Panc1 (cell line): ENCODE measurements around the gene SPRED2. TPM values are rescaled to one million over a fixed set of nuclear protein-coding genes. Genes with fewer than 3 reads are reported as not detected.

Source experiments
- ATAC-seq: fragments of 200-7000 bp; cut with Tn5 transposase; 2 replicates; pipeline ENCODE4 v1.9.1; 2020; ENCODE audit warnings: mild to moderate bottlenecking, moderate library complexity
- BruUV-seq: library from RNA; stranded (reverse); fragments of 400-500 nt; replicated peaks from 2 replicates; lab custom pipeline; 2021; lab: Mats Ljungman, UMichigan
- CTCF ChIA-PET: fragments of 300-600 bp; sonication (Branson Sonifier 250); formaldehyde crosslinking; loops from one replicate; lab custom pipeline; 2022; ENCODE audit warnings: antibody characterized with exemption; lab: Charles Lee
- POLR2A ChIA-PET: fragments of 300-600 bp; sonication (Branson Sonifier 250); formaldehyde crosslinking; loops from one replicate; lab custom pipeline; 2022; ENCODE audit warnings: antibody characterized with exemption; lab: Charles Lee
- DNase-seq: peaks from one replicate; pipeline ENCODE4 v3.0.0-alpha.2; 2010; ENCODE audit warnings: low read depth, low spot score
- H3K27ac ChIP-seq: 2 replicates; pipeline ENCODE4 v1.5.1; 2011; ENCODE audit warnings: mild to moderate bottlenecking, low read length, inconsistent platforms
- H3K27me3 ChIP-seq: fragments of 200-500 bp; sonication (Bioruptor generic); 2 replicates; pipeline ENCODE4 v1.6.0; 2014; ENCODE audit warnings: low read length, inconsistent platforms; ENCODE audit not compliant: control insufficient read depth, insufficient read depth
- H3K36me3 ChIP-seq: fragments of 200-500 bp; sonication (Bioruptor generic); 2 replicates; pipeline ENCODE4 v1.5.1; 2014; ENCODE audit warnings: inconsistent platforms, mild to moderate bottlenecking, low read length, moderate library complexity; ENCODE audit not compliant: control insufficient read depth, insufficient read depth
- H3K4me1 ChIP-seq: 2 replicates; pipeline ENCODE4 v1.5.1; 2011; ENCODE audit warnings: inconsistent platforms, mild to moderate bottlenecking, low read length, moderate library complexity; ENCODE audit not compliant: control insufficient read depth, insufficient read depth
- H3K4me3 ChIP-seq, 2 experiments: 2 replicates each; pipeline ENCODE4 v1.5.1; 2011 to 2012; ENCODE audit warnings: low read depth in 2 of 2, low read length in 2 of 2, mild to moderate bottlenecking in 2 of 2, inconsistent platforms in 1 of 2, moderate library complexity in 1 of 2
- H3K9me3 ChIP-seq: fragments of 200-500 bp; sonication (Bioruptor generic); 2 replicates; pipeline ENCODE4 v1.5.1; 2014; ENCODE audit warnings: low read depth, mild to moderate bottlenecking, inconsistent platforms, low read length, moderate library complexity; ENCODE audit not compliant: control insufficient read depth, insufficient read depth
- CTCF ChIP-seq: fragments of 450-650 bp; IDR thresholded peaks from 2 replicates; pipeline ENCODE4 v1.5.1; 2017; ENCODE audit warnings: mild to moderate bottlenecking
- POLR2AphosphoS5 ChIP-seq: IDR thresholded peaks from 2 replicates; pipeline ENCODE4 v1.6.1; 2012; ENCODE audit warnings: mild to moderate bottlenecking, low read depth, low read length, moderate library complexity
- REST ChIP-seq, 2 experiments: IDR thresholded peaks; 2 replicates each; pipeline ENCODE4 v1.6.1; 2011 to 2012; ENCODE audit warnings: low read depth in 2 of 2, control low read depth in 1 of 2, low read length in 1 of 2, mild to moderate bottlenecking in 1 of 2, moderate library complexity in 1 of 2; ENCODE audit not compliant: insufficient read depth in 1 of 2
- SIN3A ChIP-seq: IDR thresholded peaks from 2 replicates; pipeline ENCODE4 v1.6.1; 2012; ENCODE audit warnings: low read depth, mild to moderate bottlenecking, low read length, moderate library complexity, borderline replicate concordance; ENCODE audit not compliant: insufficient read depth
- TCF7L2 ChIP-seq: IDR thresholded peaks from 2 replicates; pipeline ENCODE4 v1.6.1; 2011; ENCODE audit warnings: mild to moderate bottlenecking, low read depth, low read length, inconsistent platforms
- in situ Hi-C: cut with HindIII; loops from 2 replicates; pipeline ENCODE4 v1.10.0; 2016; ENCODE audit warnings: low sequenced_read_pairs, low pct_unique_long_range_greater_than_20kb
- intact Hi-C: fragments of 100-400 bp; cut with micrococcal nuclease; formaldehyde crosslinking; loops from one replicate; pipeline ENCODE4 v1.10.0; 2022; ENCODE audit not compliant: unreplicated experiment
- total RNA-seq: library from RNA; stranded (reverse); gene quantifications from one replicate; pipeline ENCODE4 v1.2.1, GENCODE V29; 2021; ENCODE audit not compliant: unreplicated experiment

Gene SPRED2
- total RNA-seq, 1 experiment from 2014 or later: 60.1 TPM

- no TSS peak for BruUV-seq
- POLR2A ChIA-PET: interaction anchor here (0.8 kb wide), 1 partner anchor 13 kb away, joined by 3 read pairs; no protein-coding TSS in a partner anchor
- DNase-seq (no peak), ATAC-seq (no peak)
- H3K4me3 ChIP-seq: no peak overlapping the region
- H3K27ac ChIP-seq: no peak overlapping the region
- CTCF ChIA-PET: no interaction called here
- peaks cover 25% of the 10 kb centered on the region for H3K4me1 ChIP-seq
- H3K27me3 ChIP-seq: no peaks in the 10 kb centered on the region
- no peak for TF ChIP-seq POLR2AphosphoS5
- TF ChIP-seq CTCF: no peak
- TF ChIP-seq SIN3A: no peak
- no peak for TF ChIP-seq TCF7L2
- TF ChIP-seq REST (IDR thresholded peaks at IDR 0.05; ENCODE audit: insufficient read depth in 1 of 2, low read depth in 2 of 2, low read length in 1 of 2): no peak
- H3K9me3 ChIP-seq: no peaks in the 10 kb centered on the region
- H3K36me3 ChIP-seq: no peaks in the 10 kb centered on the region
- in situ Hi-C loops: no loop called here
- intact Hi-C loops: no loop called here
Observed at GRCh38 chr2:65297544-65297943, 134.9 kb downstream of the SPRED2 start.

- no peaks in the 10 kb centered on the region for H3K27me3 ChIP-seq
- no peak for ATAC-seq
- H3K4me3 ChIP-seq: no peak overlapping the region
- ChIA-PET CTCF (no interaction called here), POLR2A (no interaction called here)
- no peak for TF ChIP-seq TCF7L2
- no peak for TF ChIP-seq SIN3A
- no peak for TF ChIP-seq POLR2AphosphoS5
- TF ChIP-seq REST (IDR thresholded peaks at IDR 0.05; ENCODE audit: insufficient read depth in 1 of 2, low read depth in 2 of 2, low read length in 1 of 2): no peak
- TF ChIP-seq CTCF: no peak
- no peaks in the 10 kb centered on the region for H3K36me3 ChIP-seq
- H3K27ac ChIP-seq: no peak overlapping the region
- H3K9me3 ChIP-seq: no peaks in the 10 kb centered on the region
- in situ Hi-C loops (no loop called here), intact Hi-C loops (no loop called here)
- peaks cover 24% of the 10 kb centered on the region for H3K4me1 ChIP-seq
- no TSS peak for BruUV-seq
- no peak for DNase-seq
Observed at GRCh38 chr2:65296971-65297370, 135.4 kb downstream of the SPRED2 start.
